ENCODE measurements around the gene NMNAT2.
A peak's percentile ranks its signal among the peaks of the same experiment; 100 is the strongest.

The NMNAT2 gene

DNA sequence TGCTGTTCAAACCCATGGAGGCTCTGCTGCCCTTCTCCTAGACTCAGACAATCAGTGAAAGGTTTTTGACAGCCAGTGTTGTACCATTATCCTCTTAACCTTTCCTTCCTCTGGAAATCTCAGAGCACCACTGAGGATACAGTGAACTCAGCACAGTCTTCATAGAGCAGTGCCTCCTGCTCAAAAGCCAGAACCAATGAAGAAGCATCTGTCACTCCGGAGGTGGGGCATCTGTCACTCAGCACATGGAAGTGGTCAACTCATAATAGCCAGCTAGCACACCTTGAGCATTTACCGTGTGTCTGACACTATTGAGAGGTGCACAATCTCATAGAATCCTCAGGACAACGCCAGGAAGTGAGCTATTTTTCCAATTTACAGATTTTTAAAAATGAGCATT is 62.4 kb downstream of the NMNAT2 start:
- no peaks in the 10 kb centered on the region for H3K9me3 ChIP-seq
- H3K27me3 ChIP-seq: no peaks in the 10 kb centered on the region
- TF ChIP-seq, protein P1, sequence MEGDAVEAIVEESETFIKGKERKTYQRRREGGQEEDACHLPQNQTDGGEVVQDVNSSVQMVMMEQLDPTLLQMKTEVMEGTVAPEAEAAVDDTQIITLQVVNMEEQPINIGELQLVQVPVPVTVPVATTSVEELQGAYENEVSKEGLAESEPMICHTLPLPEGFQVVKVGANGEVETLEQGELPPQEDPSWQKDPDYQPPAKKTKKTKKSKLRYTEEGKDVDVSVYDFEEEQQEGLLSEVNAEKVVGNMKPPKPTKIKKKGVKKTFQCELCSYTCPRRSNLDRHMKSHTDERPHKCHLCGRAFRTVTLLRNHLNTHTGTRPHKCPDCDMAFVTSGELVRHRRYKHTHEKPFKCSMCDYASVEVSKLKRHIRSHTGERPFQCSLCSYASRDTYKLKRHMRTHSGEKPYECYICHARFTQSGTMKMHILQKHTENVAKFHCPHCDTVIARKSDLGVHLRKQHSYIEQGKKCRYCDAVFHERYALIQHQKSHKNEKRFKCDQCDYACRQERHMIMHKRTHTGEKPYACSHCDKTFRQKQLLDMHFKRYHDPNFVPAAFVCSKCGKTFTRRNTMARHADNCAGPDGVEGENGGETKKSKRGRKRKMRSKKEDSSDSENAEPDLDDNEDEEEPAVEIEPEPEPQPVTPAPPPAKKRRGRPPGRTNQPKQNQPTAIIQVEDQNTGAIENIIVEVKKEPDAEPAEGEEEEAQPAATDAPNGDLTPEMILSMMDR (IDR thresholded peaks at IDR 0.05): no peak
- H3K4me3 ChIP-seq: no peak overlapping the region
- intact Hi-C loops (cut with DNase I; ENCODE audit: low total_unique reads): no loop called here
- no peaks in the 10 kb centered on the region for H3K36me3 ChIP-seq
- no peak for DNase-seq
- no peak overlapping the region for H3K27ac ChIP-seq
- no peaks in the 10 kb centered on the region for H3K4me1 ChIP-seq

DNA sequence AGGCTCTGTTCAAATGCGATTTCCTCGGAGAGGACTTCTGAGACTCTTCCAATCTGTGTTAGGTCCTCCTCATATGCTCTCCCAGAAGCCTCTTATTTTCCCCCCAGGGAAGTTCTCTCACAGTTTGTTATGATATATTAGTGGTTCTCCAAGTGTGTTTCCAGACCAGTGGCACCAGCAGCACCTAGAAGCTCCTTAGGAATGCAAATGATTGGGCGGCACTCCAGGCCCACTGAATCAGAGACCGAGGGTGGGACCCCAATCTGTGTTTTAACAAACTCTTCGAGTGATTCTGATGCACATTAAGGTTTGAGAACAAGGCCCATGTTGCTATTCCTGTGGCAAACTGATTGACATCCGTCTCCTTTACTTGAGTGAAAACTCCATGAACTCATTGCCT is 63.0 kb downstream of the NMNAT2 start:
- Histone ChIP-seq H3K27ac (no peak overlapping the region), H3K4me1 (no peaks in the 10 kb centered on the region), H3K27me3 (no peaks in the 10 kb centered on the region), H3K36me3 (no peaks in the 10 kb centered on the region), H3K4me3 (no peak overlapping the region), H3K9me3 (no peaks in the 10 kb centered on the region)
- no peak for DNase-seq
- intact Hi-C loops (cut with DNase I; ENCODE audit: low total_unique reads): no loop called here
- TF ChIP-seq, protein P1 (IDR thresholded peaks at IDR 0.05): no peak

- no peak overlapping the region for H3K4me3 ChIP-seq
- no peaks in the 10 kb centered on the region for H3K9me3 ChIP-seq
- no peak overlapping the region for H3K27ac ChIP-seq
- intact Hi-C loops (cut with DNase I; ENCODE audit: low total_unique reads): no loop called here
- no peak for DNase-seq
- no peaks in the 10 kb centered on the region for H3K36me3 ChIP-seq
- TF ChIP-seq, protein P1 (IDR thresholded peaks at IDR 0.05): no peak
- H3K27me3 ChIP-seq: no peaks in the 10 kb centered on the region
- H3K4me1 ChIP-seq: peaks cover 0 to 12% (median 12%) of the 10 kb centered on the region in 4 donors
Observed at GRCh38 chr1:183353597-183353996, 64.6 kb downstream of the NMNAT2 start.

DNA sequence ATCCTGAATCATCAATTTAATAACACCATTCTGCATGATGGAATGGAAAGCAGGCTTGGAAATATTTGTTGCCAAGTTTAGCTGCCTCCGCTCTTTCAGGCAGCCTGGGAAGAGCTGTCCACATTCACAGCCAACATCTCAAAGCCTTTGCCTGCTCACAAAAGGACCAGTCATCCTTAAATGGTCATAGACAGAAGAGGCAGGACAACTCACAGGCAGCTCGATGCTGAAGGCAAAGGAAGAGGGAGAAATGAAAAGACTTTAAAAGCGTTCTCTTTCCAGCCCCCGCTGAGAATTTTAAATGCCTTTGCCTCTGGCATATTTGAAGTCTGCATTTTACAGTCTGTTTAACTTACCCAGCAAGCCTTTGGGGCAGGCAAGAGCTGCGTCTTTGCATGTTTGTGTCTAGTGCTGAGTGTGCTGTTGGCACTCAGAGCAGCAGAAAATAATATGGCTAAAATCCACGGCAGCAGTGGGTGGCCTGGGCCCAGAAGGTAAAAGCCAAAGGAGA is 68.9 kb downstream of the NMNAT2 start:
- Histone ChIP-seq H3K36me3 (no peaks in the 10 kb centered on the region), H3K4me3 (no peak overlapping the region), H3K9me3 (no peaks in the 10 kb centered on the region), H3K27me3 (no peaks in the 10 kb centered on the region), H3K4me1 (peaks cover 0 to 13% (median 13%) of the 10 kb centered on the region in 4 donors), H3K27ac (peak overlapping the region; percentile 17 to 59)
- intact Hi-C loops (cut with DNase I; ENCODE audit: low total_unique reads): no loop called here
- DNase-seq: no peak
- TF ChIP-seq, protein P1 (IDR thresholded peaks at IDR 0.05): no peak

- Histone ChIP-seq H3K36me3 (no peaks in the 10 kb centered on the region), H3K4me1 (peaks cover 0 to 13% (median 13%) of the 10 kb centered on the region in 4 donors), H3K27me3 (no peaks in the 10 kb centered on the region), H3K4me3 (no peak overlapping the region), H3K27ac (no peak overlapping the region), H3K9me3 (no peaks in the 10 kb centered on the region)
- no peak for DNase-seq
- TF ChIP-seq, protein P1 (IDR thresholded peaks at IDR 0.05): no peak
- intact Hi-C loops (cut with DNase I; ENCODE audit: low total_unique reads): no loop called here
Observed at GRCh38 chr1:183346276-183346732, 71.9 kb downstream of the NMNAT2 start.

All from tibial artery (tissue), 4 donors.